ENCODE results near the gene RAB35.

DNA sequence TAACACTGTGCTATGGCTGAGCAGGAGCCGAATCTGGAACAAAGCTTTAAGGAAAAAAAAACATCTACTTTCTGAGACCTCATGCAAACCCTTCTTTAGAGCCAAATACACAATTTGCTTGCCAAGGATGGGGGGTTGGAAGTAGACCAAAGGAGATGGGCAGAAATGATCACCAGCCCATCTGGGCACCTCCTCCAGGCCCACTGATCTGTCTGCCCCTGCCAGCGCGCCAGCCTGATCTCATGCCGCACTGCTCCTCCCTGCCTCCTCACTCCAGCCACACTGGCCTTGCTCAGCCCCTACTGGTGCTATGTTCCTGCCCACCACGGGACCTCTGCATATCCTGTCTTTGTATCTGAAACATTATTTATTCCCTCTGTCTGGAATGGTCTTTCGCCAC is 24.8 kb upstream of the RAB35 start:
- TF ChIP-seq CTCF (conservative IDR thresholded peaks at IDR 0.05; ENCODE audit: low read depth, low read length), result no peak
- TF ChIP-seq EZH2 (IDR thresholded peaks at IDR 0.05; ENCODE audit: borderline replicate concordance, low read depth, low read length, poor library complexity, severe bottlenecking), result no peak

Measured in A673 (cell line).